ENCODE data around the gene SPATA21. TPM values are rescaled to one million over a fixed set of nuclear protein-coding genes. Genes with fewer than 3 reads are reported as not detected.

Gene SPATA21
- total RNA-seq, 4 donors from 2014 or later, result not detected

- Histone ChIP-seq H3K27ac (peak overlapping the region; percentile 40 to 71 (median 65)), H3K27me3 (no peaks in the 10 kb centered on the region), H3K9me3 (no peaks in the 10 kb centered on the region), H3K4me1 (peaks cover 7 to 60% (median 17%) of the 10 kb centered on the region in 4 donors), H3K36me3 (no peaks in the 10 kb centered on the region), H3K4me3 (peak overlapping the region in 3 of 4 donors; percentile 24 to 34 (median 32))
- DNase-seq, result no peak
- TF ChIP-seq CTCF (IDR thresholded peaks at IDR 0.05) (no peak), POLR2A (IDR thresholded peaks at IDR 0.05) (no peak)
Observed at GRCh38 chr1:16387201-16388188, 49.7 kb downstream of the SPATA21 start.

- Histone ChIP-seq H3K36me3 (no peaks in the 10 kb centered on the region), H3K9me3 (no peaks in the 10 kb centered on the region), H3K4me3 (peak overlapping the region in 2 of 4 donors; percentile 32 to 34), H3K4me1 (peaks cover 7 to 51% (median 17%) of the 10 kb centered on the region in 4 donors), H3K27ac (peak overlapping the region in 3 of 4 donors; percentile 40 to 69 (median 61)), H3K27me3 (no peaks in the 10 kb centered on the region)
- no peak for DNase-seq
- TF ChIP-seq POLR2A (IDR thresholded peaks at IDR 0.05) (no peak), CTCF (IDR thresholded peaks at IDR 0.05) (no peak)
Observed at GRCh38 chr1:16386454-16387113, 50.6 kb downstream of the SPATA21 start.

GRCh38 chr1:16385659-16386453, 51.4 kb downstream of the SPATA21 start:
- Histone ChIP-seq H3K9me3 (no peaks in the 10 kb centered on the region), H3K27me3 (no peaks in the 10 kb centered on the region), H3K4me3 (no peak overlapping the region), H3K36me3 (no peaks in the 10 kb centered on the region), H3K27ac (peak overlapping the region in 2 of 4 donors; percentile 61 to 69), H3K4me1 (peaks cover 7 to 48% (median 17%) of the 10 kb centered on the region in 4 donors)
- TF ChIP-seq POLR2A (IDR thresholded peaks at IDR 0.05), result no peak
- TF ChIP-seq CTCF (IDR thresholded peaks at IDR 0.05), result no peak
- DNase-seq, result no peak

- H3K4me3 ChIP-seq, result no peak overlapping the region
Observed at GRCh38 chr1:16383888-16384287, 53.3 kb downstream of the SPATA21 start.

More at GRCh38 chr1:16383888-16384287, 53.3 kb downstream of the SPATA21 start:
- no peaks in the 10 kb centered on the region for H3K9me3 ChIP-seq
- peaks cover 0 to 2% (median 0%) of the 10 kb centered on the region in 3 donors for H3K36me3 ChIP-seq
- H3K4me1 ChIP-seq, result peaks cover 7 to 40% (median 17%) of the 10 kb centered on the region in 4 donors
- no peak overlapping the region for H3K27ac ChIP-seq
- H3K27me3 ChIP-seq, result no peaks in the 10 kb centered on the region
- TF ChIP-seq POLR2A (IDR thresholded peaks at IDR 0.05) (no peak), CTCF (IDR thresholded peaks at IDR 0.05) (no peak)
- no peak for DNase-seq
